Ovary (tissue), 9 donors: ENCODE measurements around the gene HMGA1. TPM values are rescaled to one million over a fixed set of nuclear protein-coding genes. Genes with fewer than 3 reads are reported as not detected.
A peak's percentile ranks its signal among the peaks of the same experiment; 100 is the strongest.

Experiments
- DNase-seq, 5 donors: peaks; one replicate each; pipeline ENCODE4 v3.0.0-alpha.2; 2019 to 2020
- H3K27ac ChIP-seq, 2 donors: fragments of 200-600 bp; one replicate each; pipeline versions ENCODE4 v1.5.1 to v1.8.0; 2019 to 2022
- H3K27me3 ChIP-seq: fragments of 200-600 bp; one replicate; pipeline ENCODE4 v1.8.0; 2022
- H3K36me3 ChIP-seq: fragments of 200-600 bp; sonication (generic); one replicate; pipeline ENCODE4 v1.5.1; 2019
- H3K4me1 ChIP-seq: one replicate; pipeline ENCODE4 v1.8.1; 2013; ENCODE audit warnings: mild to moderate bottlenecking, moderate library complexity; ENCODE audit not compliant: insufficient read depth
- H3K4me3 ChIP-seq: fragments of 200-600 bp; sonication (generic); one replicate; pipeline ENCODE4 v1.5.1; 2017
- H3K9me3 ChIP-seq, 2 donors: fragments of 200-600 bp in 1 of 2; sonication (generic) in 1 of 2; one replicate each; pipeline versions ENCODE4 v1.5.1 to v1.8.1; 2013 to 2019; ENCODE audit warnings: mild to moderate bottlenecking in 1 of 2, moderate library complexity in 1 of 2
- EP300 ChIP-seq: sonication (generic); formaldehyde crosslinking; IDR thresholded peaks from one replicate; pipeline ENCODE4 v1.6.1; 2017; ENCODE audit warnings: antibody characterized with exemption
- POLR2A ChIP-seq: fragments of 450-650 bp; IDR thresholded peaks from one replicate; pipeline ENCODE4 v1.6.1; 2017; ENCODE audit warnings: antibody characterized with exemption, mild to moderate bottlenecking, moderate library complexity
- WGBS, 3 donors: extraction: QIAGEN DNeasy Blood & Tissue Kit in 1 of 3; methylation state at CpG; one replicate each; pipeline versions ENCODE4 v1.1.5 to v1.1.7; 2013 to 2017; 5-methylcytosine and 5-hydroxymethylcytosine counted together
- intact Hi-C, 4 donors: fragments of 100-400 bp; cut with DNase I; formaldehyde crosslinking; loops; one replicate each; pipeline versions ENCODE4 v1.11.0 to v1.15.1; 2022 to 2023
- polyA plus RNA-seq, 2 donors: library from polyadenylated mRNA; stranded (reverse); fragments of 200-250 nt in 1 of 2; fragments of 350-450 nt in 1 of 2; fragmentation: Illumina TruSeq in 1 of 2; extraction: RNeasy Lipid Tissue Mini Kit (QIAGEN cat#74804) in 1 of 2; gene quantifications; one replicate each; pipeline ENCODE4 v1.2.3, GENCODE V29; 2013 to 2014
- total RNA-seq, 7 donors: library from RNA; depleted of rRNA in 2 of 7; stranded (reverse); fragments of >200 nt in 2 of 7; fragmentation: NEBNext Ultra II Directional in 3 of 7; extraction: Animal tissue kit (Norgen Biotek cat#: 25700) in 3 of 7; gene quantifications; one replicate each; pipeline versions ENCODE4 v1.1.0 to v1.2.4, GENCODE V29; 2016 to 2023
- TF ChIP-seq, protein P1 (sequence below), 3 donors: fragments of 450-650 bp in 2 of 3; fragments of 200-600 bp in 1 of 3; IDR thresholded peaks; one replicate each; pipeline versions ENCODE4 v1.5.1 to v1.8.0; 2016 to 2022; ENCODE audit warnings: antibody characterized with exemption in 3 of 3, mild to moderate bottlenecking in 1 of 3
- donor health status: DM: no; HTN: no; CAD: no; lungs with moderate emphysema.
- donor health status: DM: no; HTN: no; CAD: no.
- donor health status: Bipolar disorder and iron deficiency.
- donor health status: DM: yes; HTN: yes; CAD: no.
- donor health status: DM: no; HTN: no; CAD: no.
- donor health status: DM: yes; HTN: yes; CAD: no.

HMGA1 gene
- total and polyA plus RNA-seq, 9 donors: 2.4 to 39.9 (median 8.0) TPM

DNA sequence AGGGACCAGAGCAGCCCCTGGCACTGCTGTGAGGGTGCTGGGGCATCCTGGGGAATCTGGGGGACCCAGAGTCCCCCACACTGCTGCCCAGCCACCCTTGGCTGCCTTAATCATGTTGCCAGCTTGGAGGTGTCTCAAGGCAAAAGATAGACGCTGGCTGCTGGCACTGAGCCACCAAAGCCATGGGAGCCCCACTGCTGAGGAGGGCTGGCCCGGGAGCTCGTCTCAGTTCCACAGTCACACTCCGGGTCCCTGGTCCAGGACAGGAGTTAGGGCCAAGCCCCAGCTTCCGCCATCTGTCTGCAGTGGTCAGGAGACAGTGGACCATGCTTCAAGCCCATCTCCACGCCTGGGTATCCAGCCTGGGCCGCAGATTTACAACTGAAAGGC, 41.0 kb upstream of the HMGA1 start:
- Histone ChIP-seq H3K27me3 (no peaks in the 10 kb centered on the region), H3K4me3 (no peak overlapping the region), H3K27ac (no peak overlapping the region), H3K9me3 (no peaks in the 10 kb centered on the region), H3K36me3 (no peaks in the 10 kb centered on the region), H3K4me1 (peaks cover 4% of the 10 kb centered on the region)
- WGBS, 3 donors: 32 to 58% (median 34%) methylated on average over 7 of the region's 7 CpGs
- peak; percentile 17 to 44 (median 29) for DNase-seq
- intact Hi-C loops: loop anchor here (2.0 to 10.0 kb wide), 8 partner anchors 49 to 419 kb away; partner anchors contain the start of gene SMIM29 (in 1 of the 4)
- TF ChIP-seq EP300: no peak
- TF ChIP-seq, protein P1, sequence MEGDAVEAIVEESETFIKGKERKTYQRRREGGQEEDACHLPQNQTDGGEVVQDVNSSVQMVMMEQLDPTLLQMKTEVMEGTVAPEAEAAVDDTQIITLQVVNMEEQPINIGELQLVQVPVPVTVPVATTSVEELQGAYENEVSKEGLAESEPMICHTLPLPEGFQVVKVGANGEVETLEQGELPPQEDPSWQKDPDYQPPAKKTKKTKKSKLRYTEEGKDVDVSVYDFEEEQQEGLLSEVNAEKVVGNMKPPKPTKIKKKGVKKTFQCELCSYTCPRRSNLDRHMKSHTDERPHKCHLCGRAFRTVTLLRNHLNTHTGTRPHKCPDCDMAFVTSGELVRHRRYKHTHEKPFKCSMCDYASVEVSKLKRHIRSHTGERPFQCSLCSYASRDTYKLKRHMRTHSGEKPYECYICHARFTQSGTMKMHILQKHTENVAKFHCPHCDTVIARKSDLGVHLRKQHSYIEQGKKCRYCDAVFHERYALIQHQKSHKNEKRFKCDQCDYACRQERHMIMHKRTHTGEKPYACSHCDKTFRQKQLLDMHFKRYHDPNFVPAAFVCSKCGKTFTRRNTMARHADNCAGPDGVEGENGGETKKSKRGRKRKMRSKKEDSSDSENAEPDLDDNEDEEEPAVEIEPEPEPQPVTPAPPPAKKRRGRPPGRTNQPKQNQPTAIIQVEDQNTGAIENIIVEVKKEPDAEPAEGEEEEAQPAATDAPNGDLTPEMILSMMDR (IDR thresholded peaks at IDR 0.05): no peak
- no peak for TF ChIP-seq POLR2A

GRCh38 chr6:34196116-34196832, 40.4 kb upstream of the HMGA1 start:
- H3K27me3 ChIP-seq: no peaks in the 10 kb centered on the region
- H3K4me3 ChIP-seq: peak overlapping the region; percentile 40
- no peak for TF ChIP-seq EP300
- TF ChIP-seq, protein P1 (IDR thresholded peaks at IDR 0.05): peak; percentile 96 to 97 (median 97)
- TF ChIP-seq POLR2A: peak; percentile 14
- no peaks in the 10 kb centered on the region for H3K9me3 ChIP-seq
- H3K27ac ChIP-seq: no peak overlapping the region
- 2 to 3% (median 3%) methylated on average over 34 to 54 of the region's 54 CpGs for WGBS, 3 donors
- H3K4me1 ChIP-seq: peaks cover 4% of the 10 kb centered on the region
- intact Hi-C loops: loop anchor here (2.0 to 10.0 kb wide), 8 partner anchors 49 to 419 kb away; partner anchors contain the start of gene SMIM29 (in 1 of the 4)
- peak; percentile 80 to 92 (median 87) for DNase-seq
- H3K36me3 ChIP-seq: no peaks in the 10 kb centered on the region

- no peaks in the 10 kb centered on the region for H3K27me3 ChIP-seq
- WGBS, 3 donors: 43 to 77% (median 57%) methylated on average over 6 to 10 of the region's 10 CpGs
- no peaks in the 10 kb centered on the region for H3K9me3 ChIP-seq
- no peak for DNase-seq
- peak overlapping the region; percentile 40 for H3K4me3 ChIP-seq
- intact Hi-C loops: loop anchor here (2.0 to 10.0 kb wide), 8 partner anchors 48 to 418 kb away; partner anchors contain the start of gene SMIM29 (in 1 of the 4)
- H3K27ac ChIP-seq: no peak overlapping the region
- TF ChIP-seq POLR2A (no peak), EP300 (no peak)
- TF ChIP-seq, protein P1 (IDR thresholded peaks at IDR 0.05): no peak
- H3K36me3 ChIP-seq: no peaks in the 10 kb centered on the region
- H3K4me1 ChIP-seq: peaks cover 4% of the 10 kb centered on the region
These were observed 39.9 kb upstream of the HMGA1 start for GRCh38 chr6:34196833-34197195.

DNA sequence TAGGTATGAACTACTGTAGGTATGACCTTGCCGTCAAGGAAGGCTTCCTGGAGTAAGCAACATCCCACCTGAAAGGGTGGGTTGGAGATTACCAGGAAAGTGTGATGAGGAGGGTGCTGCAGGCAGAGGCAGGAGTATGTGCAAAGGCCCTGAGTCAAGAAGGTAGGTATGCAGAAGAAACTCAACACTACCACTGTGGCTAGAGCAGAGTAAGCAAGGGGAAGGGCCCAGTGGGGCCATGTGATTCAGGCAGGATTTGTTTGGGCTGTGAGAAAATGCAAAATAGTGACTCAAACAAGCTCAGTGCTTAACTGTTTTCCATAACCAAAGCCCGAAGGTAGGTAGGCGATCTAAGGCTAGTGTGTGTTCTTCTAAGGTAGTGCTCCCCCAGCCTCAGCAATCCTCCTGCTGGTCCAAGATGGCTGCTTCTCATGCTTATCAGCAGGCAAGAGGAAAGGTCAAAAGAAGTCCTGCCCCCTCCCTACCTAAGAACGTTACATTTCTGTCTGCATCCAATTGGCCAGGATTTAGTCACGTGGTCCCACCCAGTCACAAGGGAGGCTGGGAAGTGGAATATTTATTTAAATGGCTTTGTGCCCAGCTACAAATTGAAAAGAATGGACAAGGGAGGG, 36.2 kb upstream of the HMGA1 start:
- no peak for DNase-seq
- H3K27ac ChIP-seq: no peak overlapping the region
- WGBS, 3 donors: 59 to 68% (median 62%) methylated on average over 5 of the region's 5 CpGs
- peaks cover 4% of the 10 kb centered on the region for H3K4me1 ChIP-seq
- no peak overlapping the region for H3K4me3 ChIP-seq
- no peaks in the 10 kb centered on the region for H3K36me3 ChIP-seq
- intact Hi-C loops: no loop called here
- no peaks in the 10 kb centered on the region for H3K9me3 ChIP-seq
- TF ChIP-seq, protein P1 (IDR thresholded peaks at IDR 0.05): no peak
- TF ChIP-seq POLR2A: no peak
- TF ChIP-seq EP300: no peak
- no peaks in the 10 kb centered on the region for H3K27me3 ChIP-seq
